Panc1 (cell line): ENCODE data around the gene ZNF771. TPM values are rescaled to one million over a fixed set of nuclear protein-coding genes. Genes with fewer than 3 reads are reported as not detected.

ENCODE experiments used
- ATAC-seq: fragments of 200-7000 bp; cut with Tn5 transposase; 2 replicates; pipeline ENCODE4 v1.9.1; 2020; ENCODE audit warnings: mild to moderate bottlenecking, moderate library complexity
- BruUV-seq: library from RNA; stranded (reverse); fragments of 400-500 nt; replicated peaks from 2 replicates; lab custom pipeline; 2021; lab: Mats Ljungman, UMichigan
- CTCF ChIA-PET: fragments of 300-600 bp; sonication (Branson Sonifier 250); formaldehyde crosslinking; loops from one replicate; lab custom pipeline; 2022; ENCODE audit warnings: antibody characterized with exemption; lab: Charles Lee
- POLR2A ChIA-PET: fragments of 300-600 bp; sonication (Branson Sonifier 250); formaldehyde crosslinking; loops from one replicate; lab custom pipeline; 2022; ENCODE audit warnings: antibody characterized with exemption; lab: Charles Lee
- DNase-seq: peaks from one replicate; pipeline ENCODE4 v3.0.0-alpha.2; 2010; ENCODE audit warnings: low read depth, low spot score
- H3K27ac ChIP-seq: 2 replicates; pipeline ENCODE4 v1.5.1; 2011; ENCODE audit warnings: mild to moderate bottlenecking, low read length, inconsistent platforms
- H3K27me3 ChIP-seq: fragments of 200-500 bp; sonication (Bioruptor generic); 2 replicates; pipeline ENCODE4 v1.6.0; 2014; ENCODE audit warnings: low read length, inconsistent platforms; ENCODE audit not compliant: control insufficient read depth, insufficient read depth
- H3K36me3 ChIP-seq: fragments of 200-500 bp; sonication (Bioruptor generic); 2 replicates; pipeline ENCODE4 v1.5.1; 2014; ENCODE audit warnings: inconsistent platforms, mild to moderate bottlenecking, low read length, moderate library complexity; ENCODE audit not compliant: control insufficient read depth, insufficient read depth
- H3K4me1 ChIP-seq: 2 replicates; pipeline ENCODE4 v1.5.1; 2011; ENCODE audit warnings: inconsistent platforms, mild to moderate bottlenecking, low read length, moderate library complexity; ENCODE audit not compliant: control insufficient read depth, insufficient read depth
- H3K4me3 ChIP-seq, 2 experiments: 2 replicates each; pipeline ENCODE4 v1.5.1; 2011 to 2012; ENCODE audit warnings: low read depth in 2 of 2, low read length in 2 of 2, mild to moderate bottlenecking in 2 of 2, inconsistent platforms in 1 of 2, moderate library complexity in 1 of 2
- H3K9me3 ChIP-seq: fragments of 200-500 bp; sonication (Bioruptor generic); 2 replicates; pipeline ENCODE4 v1.5.1; 2014; ENCODE audit warnings: low read depth, mild to moderate bottlenecking, inconsistent platforms, low read length, moderate library complexity; ENCODE audit not compliant: control insufficient read depth, insufficient read depth
- POLR2AphosphoS5 ChIP-seq: IDR thresholded peaks from 2 replicates; pipeline ENCODE4 v1.6.1; 2012; ENCODE audit warnings: mild to moderate bottlenecking, low read depth, low read length, moderate library complexity
- REST ChIP-seq, 2 experiments: IDR thresholded peaks; 2 replicates each; pipeline ENCODE4 v1.6.1; 2011 to 2012; ENCODE audit warnings: low read depth in 2 of 2, control low read depth in 1 of 2, low read length in 1 of 2, mild to moderate bottlenecking in 1 of 2, moderate library complexity in 1 of 2; ENCODE audit not compliant: insufficient read depth in 1 of 2
- SIN3A ChIP-seq: IDR thresholded peaks from 2 replicates; pipeline ENCODE4 v1.6.1; 2012; ENCODE audit warnings: low read depth, mild to moderate bottlenecking, low read length, moderate library complexity, borderline replicate concordance; ENCODE audit not compliant: insufficient read depth
- TCF7L2 ChIP-seq: IDR thresholded peaks from 2 replicates; pipeline ENCODE4 v1.6.1; 2011; ENCODE audit warnings: mild to moderate bottlenecking, low read depth, low read length, inconsistent platforms
- in situ Hi-C: cut with HindIII; loops from 2 replicates; pipeline ENCODE4 v1.10.0; 2016; ENCODE audit warnings: low sequenced_read_pairs, low pct_unique_long_range_greater_than_20kb
- intact Hi-C: fragments of 100-400 bp; cut with micrococcal nuclease; formaldehyde crosslinking; loops from one replicate; pipeline ENCODE4 v1.10.0; 2022; ENCODE audit not compliant: unreplicated experiment
- total RNA-seq: library from RNA; stranded (reverse); gene quantifications from one replicate; pipeline ENCODE4 v1.2.1, GENCODE V29; 2021; ENCODE audit not compliant: unreplicated experiment
- TF ChIP-seq, protein P1 (sequence below): fragments of 450-650 bp; IDR thresholded peaks from 2 replicates; pipeline ENCODE4 v1.5.1; 2017; ENCODE audit warnings: mild to moderate bottlenecking

Gene ZNF771
- total RNA-seq, 1 experiment from 2014 or later, result 14.4 TPM

DNA sequence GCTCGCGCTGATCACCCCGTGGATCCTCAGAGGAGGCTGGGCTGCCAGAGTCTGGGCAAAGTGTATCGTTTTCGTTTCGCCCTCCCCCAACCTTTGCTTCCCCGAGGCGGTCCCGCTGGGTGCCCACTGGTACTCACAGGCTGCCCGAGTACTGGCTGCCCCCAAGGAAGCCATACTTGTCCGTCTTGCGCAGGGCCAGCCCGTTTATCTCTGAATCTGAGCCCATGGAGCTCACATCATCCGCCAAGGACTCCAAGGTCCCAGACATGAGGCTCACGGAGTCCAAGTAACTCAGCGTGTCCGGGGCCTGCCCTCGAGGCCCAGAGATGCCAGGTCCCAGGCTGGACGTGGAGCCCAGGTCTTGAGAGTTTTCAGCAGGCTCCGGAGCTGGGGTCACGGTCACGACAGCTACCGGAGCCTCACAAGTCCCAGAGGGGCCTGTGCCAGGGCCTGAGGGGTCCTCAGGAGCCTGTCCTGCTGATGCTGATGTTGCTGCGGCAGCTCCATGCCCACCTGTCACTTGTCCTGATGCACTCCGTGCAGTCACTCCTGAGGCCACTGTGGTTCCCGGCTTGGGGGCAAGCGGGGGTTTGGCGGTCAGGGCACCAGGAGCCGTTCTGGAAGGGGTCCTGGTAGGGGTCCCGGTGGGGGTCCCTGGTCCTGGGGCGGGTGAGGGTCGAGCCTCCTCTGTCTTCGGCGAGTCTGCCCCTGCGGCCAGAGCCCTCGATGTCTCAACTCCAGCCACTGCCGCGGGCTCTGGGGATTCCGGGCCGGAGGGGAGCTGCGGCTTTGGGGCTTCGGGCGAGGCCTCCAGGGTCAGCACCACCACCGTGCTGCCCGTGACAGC, 38.1 kb upstream of the ZNF771 start:
- in situ Hi-C loops (no loop called here), intact Hi-C loops (no loop called here)
- H3K4me1 ChIP-seq, result 0 out of 2 replicates have a peak, but pooled peaks cover 7% of the 10 kb centered on the region
- POLR2A ChIA-PET, result interaction anchor here (0.6 to 0.8 kb wide), 2 partner anchors 9 to 20 kb away, joined by 4 to 5 read pairs; no protein-coding TSS in a partner anchor
- CTCF ChIA-PET, result no interaction called here
- H3K27me3 ChIP-seq, result no peaks in the 10 kb centered on the region
- H3K27ac ChIP-seq, result peak overlapping the region; percentile 75
- H3K9me3 ChIP-seq, result no peaks in the 10 kb centered on the region
- no peak for TF ChIP-seq TCF7L2
- no peak for TF ChIP-seq REST (IDR thresholded peaks at IDR 0.05; ENCODE audit: insufficient read depth in 1 of 2, low read depth in 2 of 2, low read length in 1 of 2)
- TF ChIP-seq POLR2AphosphoS5, result no peak
- TF ChIP-seq SIN3A, result no peak
- TF ChIP-seq, protein P1, sequence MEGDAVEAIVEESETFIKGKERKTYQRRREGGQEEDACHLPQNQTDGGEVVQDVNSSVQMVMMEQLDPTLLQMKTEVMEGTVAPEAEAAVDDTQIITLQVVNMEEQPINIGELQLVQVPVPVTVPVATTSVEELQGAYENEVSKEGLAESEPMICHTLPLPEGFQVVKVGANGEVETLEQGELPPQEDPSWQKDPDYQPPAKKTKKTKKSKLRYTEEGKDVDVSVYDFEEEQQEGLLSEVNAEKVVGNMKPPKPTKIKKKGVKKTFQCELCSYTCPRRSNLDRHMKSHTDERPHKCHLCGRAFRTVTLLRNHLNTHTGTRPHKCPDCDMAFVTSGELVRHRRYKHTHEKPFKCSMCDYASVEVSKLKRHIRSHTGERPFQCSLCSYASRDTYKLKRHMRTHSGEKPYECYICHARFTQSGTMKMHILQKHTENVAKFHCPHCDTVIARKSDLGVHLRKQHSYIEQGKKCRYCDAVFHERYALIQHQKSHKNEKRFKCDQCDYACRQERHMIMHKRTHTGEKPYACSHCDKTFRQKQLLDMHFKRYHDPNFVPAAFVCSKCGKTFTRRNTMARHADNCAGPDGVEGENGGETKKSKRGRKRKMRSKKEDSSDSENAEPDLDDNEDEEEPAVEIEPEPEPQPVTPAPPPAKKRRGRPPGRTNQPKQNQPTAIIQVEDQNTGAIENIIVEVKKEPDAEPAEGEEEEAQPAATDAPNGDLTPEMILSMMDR, result no peak
- H3K36me3 ChIP-seq, result peaks cover 6% of the 10 kb centered on the region
- peak overlapping the region; percentile 80 to 85 for H3K4me3 ChIP-seq
- DNase-seq (no peak), ATAC-seq (no peak)
- no TSS peak for BruUV-seq

DNA sequence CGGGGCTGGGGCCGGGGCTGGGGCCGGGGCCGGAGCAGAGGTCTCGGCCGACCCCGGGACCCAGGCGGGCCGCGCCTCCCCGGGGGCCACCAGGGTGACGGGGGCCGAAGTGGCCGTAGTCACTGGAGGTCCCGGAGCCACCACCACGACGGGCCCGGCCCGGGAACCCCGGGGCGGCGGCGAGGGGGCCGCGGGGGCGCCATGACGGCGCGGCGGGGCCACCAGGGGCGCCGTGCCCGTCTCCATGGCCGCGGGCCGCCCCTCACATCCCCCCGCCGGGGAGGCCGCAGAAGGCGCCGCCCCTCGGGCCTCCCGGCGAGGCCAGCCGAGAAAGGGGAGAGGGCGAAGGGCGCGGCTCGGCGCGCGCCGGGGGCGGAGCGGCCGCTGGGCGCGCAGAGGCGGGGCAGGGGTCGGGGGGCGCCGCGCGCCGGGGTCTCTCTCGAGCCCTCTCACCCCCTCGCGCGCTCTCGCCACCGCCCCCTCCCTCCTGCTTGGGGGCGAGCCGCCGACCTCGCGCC, 37.4 kb upstream of the ZNF771 start:
- in situ Hi-C loops, result no loop called here
- H3K27ac ChIP-seq, result no peak overlapping the region; the same call in 1 of the 2 replicates
- intact Hi-C loops, result no loop called here
- DNase-seq (no peak), ATAC-seq (peak; percentile 47)
- peaks cover 6% of the 10 kb centered on the region for H3K36me3 ChIP-seq
- no peaks in the 10 kb centered on the region for H3K9me3 ChIP-seq
- no TSS peak for BruUV-seq
- H3K4me3 ChIP-seq, result peak overlapping the region; percentile 80 to 85
- 0 out of 2 replicates have a peak, but pooled peaks cover 7% of the 10 kb centered on the region for H3K4me1 ChIP-seq
- H3K27me3 ChIP-seq, result no peaks in the 10 kb centered on the region
- CTCF ChIA-PET, result no interaction called here
- POLR2A ChIA-PET, result interaction anchor here (0.6 to 1.2 kb wide), 2 partner anchors 8 to 35 kb away, joined by 4 to 10 read pairs; no protein-coding TSS in a partner anchor
- TF ChIP-seq TCF7L2, result no peak
- TF ChIP-seq SIN3A, result peak; percentile 71; the same call in 1 of the 2 replicates
